ENCODE data around the gene STRBP. TPM values are rescaled to one million over a fixed set of nuclear protein-coding genes. Genes with fewer than 3 reads are reported as not detected.
"Not testable (repeated sequence)": the region's sequence is repeated elsewhere in the genome, so short reads cannot be mapped to it uniquely, and the experiment has no call there.

STRBP gene
- total and polyA plus RNA-seq, 3 donors from 2014 or later = 47.8 to 102 (median 66.5) TPM

- no peaks in the 10 kb centered on the region for H3K4me1 ChIP-seq
- H3K36me3 ChIP-seq (ENCODE audit: low read depth, missing control alignments) = no peaks in the 10 kb centered on the region
- no peak for DNase-seq
- no peak overlapping the region for H3K27ac ChIP-seq
- WGBS, 2 donors = 87 to 95% methylated on average over 3 of the region's 3 CpGs
- TF ChIP-seq POLR2A (IDR thresholded peaks at IDR 0.05) (no peak), CTCF (IDR thresholded peaks at IDR 0.05) (no peak)
- intact Hi-C loops (cut with DNase I; ENCODE audit: low total_unique reads) = no loop called here
- no peaks in the 10 kb centered on the region for H3K9me3 ChIP-seq
- H3K4me3 ChIP-seq = no peak overlapping the region
- H3K27me3 ChIP-seq = no peaks in the 10 kb centered on the region
Observed at GRCh38 chr9:123283455-123283854, 15.1 kb upstream of the STRBP start.

- TF ChIP-seq CTCF (IDR thresholded peaks at IDR 0.05) = no peak
- TF ChIP-seq POLR2A (IDR thresholded peaks at IDR 0.05) = no peak
- no peaks in the 10 kb centered on the region for H3K9me3 ChIP-seq
- DNase-seq = no peak
- 77% methylated on average over 5 of the region's 5 CpGs for WGBS, 2 donors
- no peaks in the 10 kb centered on the region for H3K27me3 ChIP-seq
- no peaks in the 10 kb centered on the region for H3K36me3 ChIP-seq (ENCODE audit: low read depth, missing control alignments)
- no peak overlapping the region for H3K4me3 ChIP-seq
- H3K27ac ChIP-seq = no peak overlapping the region
- intact Hi-C loops (cut with DNase I; ENCODE audit: low total_unique reads) = no loop called here
- no peaks in the 10 kb centered on the region for H3K4me1 ChIP-seq
Observed at GRCh38 chr9:123283048-123283408, 14.6 kb upstream of the STRBP start.

- WGBS, 2 donors = 50 to 56% methylated on average over 10 of the region's 10 CpGs
- intact Hi-C loops (cut with DNase I; ENCODE audit: low total_unique reads) = no loop called here
- no peak for TF ChIP-seq CTCF (IDR thresholded peaks at IDR 0.05)
- TF ChIP-seq POLR2A (IDR thresholded peaks at IDR 0.05) = no peak
- Histone ChIP-seq H3K4me1 (no peaks in the 10 kb centered on the region), H3K27me3 (no peaks in the 10 kb centered on the region), H3K27ac (no peak overlapping the region), H3K4me3 (no peak overlapping the region), H3K9me3 (no peaks in the 10 kb centered on the region), H3K36me3 (ENCODE audit: low read depth, missing control alignments) (no peaks in the 10 kb centered on the region)
- peak; percentile 57 for DNase-seq
Observed at GRCh38 chr9:123282362-123283047, 14.1 kb upstream of the STRBP start.

GRCh38 chr9:123281659-123282350 lies 13.4 kb upstream of the STRBP start:
- H3K36me3 ChIP-seq (ENCODE audit: low read depth, missing control alignments) = no peaks in the 10 kb centered on the region
- TF ChIP-seq CTCF (IDR thresholded peaks at IDR 0.05) = no peak
- TF ChIP-seq POLR2A (IDR thresholded peaks at IDR 0.05) = no peak
- H3K27me3 ChIP-seq = no peaks in the 10 kb centered on the region
- no peak overlapping the region for H3K4me3 ChIP-seq
- H3K27ac ChIP-seq = no peak overlapping the region
- no peak for DNase-seq
- no peaks in the 10 kb centered on the region for H3K9me3 ChIP-seq
- no peaks in the 10 kb centered on the region for H3K4me1 ChIP-seq
- intact Hi-C loops (cut with DNase I; ENCODE audit: low total_unique reads) = no loop called here
- 67 to 68% methylated on average over 9 of the region's 9 CpGs for WGBS, 2 donors

GRCh38 chr9:123278879-123279493 lies 10.6 kb upstream of the STRBP start:
- H3K9me3 ChIP-seq; H3K27me3 ChIP-seq; H3K27ac ChIP-seq; DNase-seq; H3K4me1 ChIP-seq; intact Hi-C loops (cut with DNase I; ENCODE audit: low total_unique reads); H3K36me3 ChIP-seq (ENCODE audit: low read depth, missing control alignments); H3K4me3 ChIP-seq: not testable (repeated sequence)
- 70 to 74% methylated on average over 4 of the region's 4 CpGs for WGBS, 2 donors

Data from testis (tissue), 3 donors.